HG03439 (cell line): ENCODE data around the gene RAI1.

Source experiments
- ATAC-seq: cut with Tn5 transposase; IDR thresholded peaks from one replicate; pipeline ENCODE4 v1.9.1; 2021; ENCODE audit warnings: mild to moderate bottlenecking, moderate library complexity; ENCODE audit not compliant: unreplicated experiment

The RAI1 gene

DNA sequence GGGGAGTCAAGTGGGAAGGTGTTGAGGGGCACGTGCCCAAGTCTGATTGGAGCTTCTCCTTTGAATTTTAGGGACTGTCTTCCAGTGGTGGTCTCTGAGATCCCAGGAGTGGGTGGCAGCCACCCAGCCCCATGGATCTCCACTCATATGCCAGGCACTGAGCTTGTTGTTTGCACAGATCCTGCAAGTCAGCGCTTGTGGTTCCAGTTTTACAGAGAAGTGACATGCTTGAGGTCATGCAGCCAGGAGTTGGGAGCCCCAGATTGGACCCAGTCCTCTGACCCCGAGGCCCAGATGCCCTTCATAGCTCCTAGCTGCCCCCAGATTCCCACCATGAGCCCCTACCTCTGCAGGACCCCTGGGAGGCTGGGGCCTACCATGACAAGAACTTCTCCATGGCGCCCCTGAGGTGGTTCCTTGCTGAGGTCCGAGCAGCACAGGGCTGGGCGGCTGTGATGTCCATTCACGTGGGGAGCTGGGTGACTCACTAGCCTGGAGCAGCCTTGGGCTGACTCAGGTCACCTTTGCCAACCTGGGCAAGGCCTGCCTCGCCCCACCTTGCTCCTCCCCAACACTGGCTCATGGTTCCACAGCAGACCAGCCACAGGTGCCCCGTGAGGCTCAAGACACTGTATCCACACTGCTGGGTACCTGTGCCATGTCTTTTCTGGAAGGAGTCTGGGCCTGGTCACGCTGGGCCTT, 47.4 kb downstream of the RAI1 start:
- ATAC-seq = no peak

DNA sequence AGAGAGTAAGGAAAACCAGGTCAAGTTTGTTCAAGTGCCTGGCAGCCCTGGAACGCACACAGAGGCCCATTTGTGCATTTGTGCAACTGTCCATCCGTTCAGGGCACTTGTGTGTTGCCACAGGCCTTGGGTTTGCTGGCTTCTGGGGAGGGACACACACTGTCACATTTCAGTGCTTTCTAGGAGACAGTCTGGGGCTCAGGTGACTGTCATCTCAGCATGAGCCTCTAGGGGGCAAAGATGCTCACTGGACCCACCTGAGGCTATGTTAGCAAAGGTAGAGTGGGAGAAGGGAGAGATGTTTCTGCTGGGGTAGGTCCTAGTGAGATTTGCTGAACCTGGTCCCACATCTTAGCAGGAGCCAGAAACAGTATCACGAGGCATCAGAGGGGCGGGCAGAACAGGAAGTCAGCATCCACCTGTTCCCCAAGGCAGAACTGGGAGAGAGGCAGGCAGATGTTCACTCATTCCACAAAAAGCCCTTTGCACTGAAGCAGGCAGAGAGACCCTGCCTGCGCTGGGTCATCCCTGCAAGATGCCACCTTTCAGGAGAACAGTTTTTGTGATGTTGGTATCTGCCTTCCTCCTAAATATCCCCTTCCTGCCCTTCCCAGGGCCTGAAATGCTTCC, 48.5 kb downstream of the RAI1 start:
- no peak for ATAC-seq

DNA sequence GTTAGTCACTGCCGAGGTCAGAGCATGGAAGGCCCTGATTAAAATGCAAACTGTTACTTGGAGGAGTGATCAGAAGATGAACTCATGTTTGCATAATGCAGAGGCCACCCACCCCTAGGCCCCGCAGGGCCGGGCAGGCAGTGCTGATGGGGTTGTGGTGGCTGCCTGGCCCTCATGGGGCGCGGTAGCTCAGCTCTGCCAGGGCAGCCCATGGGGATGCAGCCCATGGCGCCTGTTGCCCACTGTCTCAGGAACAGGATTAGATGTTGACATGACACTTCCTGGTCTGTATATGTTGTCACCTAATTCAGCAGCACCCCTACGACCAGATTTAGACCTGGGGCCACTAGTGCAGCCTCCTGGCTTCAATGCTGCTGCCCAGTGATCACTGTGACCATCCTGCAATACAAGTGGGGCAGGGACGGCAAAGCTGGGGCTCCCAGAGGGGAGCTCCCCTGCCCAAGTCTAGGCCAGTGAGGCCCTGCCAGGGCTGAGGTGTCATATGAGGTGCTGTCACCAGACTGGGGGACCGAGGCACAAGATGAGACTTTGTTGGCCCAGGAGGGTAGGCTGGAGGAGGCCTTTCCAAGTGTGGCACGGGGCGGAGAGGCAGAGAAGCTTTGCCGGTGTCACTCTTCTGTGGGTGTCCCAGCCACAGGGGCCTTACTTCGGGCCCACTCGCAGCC, 49.1 kb downstream of the RAI1 start:
- no peak for ATAC-seq

DNA sequence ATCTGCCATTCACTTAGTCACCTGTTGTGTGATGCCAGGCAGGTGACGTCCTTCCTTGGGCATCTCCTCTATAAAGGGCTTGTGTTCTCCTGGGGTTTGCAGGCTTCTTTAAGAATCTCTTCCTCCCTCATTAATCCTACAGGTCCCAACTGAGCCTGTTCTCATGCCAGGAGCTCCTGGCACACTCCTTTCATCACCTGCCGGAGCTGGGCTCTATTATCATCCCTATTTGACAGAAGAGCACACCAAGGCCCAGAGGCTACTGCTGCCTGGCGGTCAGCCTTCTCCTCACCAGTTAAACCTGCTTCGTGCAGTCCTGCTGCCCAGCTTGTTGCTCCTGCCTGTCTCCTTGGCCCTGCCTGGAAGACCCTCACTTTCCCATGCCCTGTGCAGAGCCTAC, 51.2 kb downstream of the RAI1 start:
- ATAC-seq = no peak

DNA sequence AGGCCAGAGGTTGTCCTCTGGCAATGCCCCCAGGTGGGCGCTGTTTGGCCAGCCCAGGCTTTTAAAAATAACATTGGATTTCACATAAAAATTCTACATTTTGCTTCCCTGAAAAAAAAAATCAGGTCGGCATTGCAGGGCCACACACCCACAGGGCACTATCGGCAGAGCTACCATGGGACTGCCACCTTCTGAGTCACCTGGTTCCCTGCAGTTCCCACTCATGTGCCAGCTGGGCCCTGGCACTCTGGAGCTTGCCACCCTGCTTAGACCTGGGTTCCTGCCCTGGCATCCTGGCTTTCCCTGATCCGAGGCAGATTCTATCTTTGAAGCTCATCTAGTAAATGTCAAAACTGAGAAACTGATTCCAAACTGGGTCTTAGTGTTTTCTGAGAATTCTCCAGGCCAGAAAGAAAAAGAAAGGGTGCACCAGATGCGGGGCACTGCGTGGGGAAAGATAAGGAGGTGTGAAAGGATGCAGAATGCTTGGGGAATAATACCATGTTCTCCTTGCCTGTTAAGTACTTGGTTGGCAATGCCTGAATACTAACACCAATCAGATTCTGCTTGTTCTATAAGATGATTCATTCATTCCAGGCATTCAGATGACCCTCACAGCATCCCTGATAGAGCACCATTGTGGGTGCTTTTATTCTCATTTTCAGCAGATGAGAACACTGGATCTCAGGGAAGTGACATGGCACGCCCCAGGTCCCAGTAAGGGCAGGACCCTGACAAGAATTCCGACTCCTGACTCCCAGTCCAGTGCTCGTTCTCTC, 51.8 kb downstream of the RAI1 start:
- ATAC-seq = no peak

DNA sequence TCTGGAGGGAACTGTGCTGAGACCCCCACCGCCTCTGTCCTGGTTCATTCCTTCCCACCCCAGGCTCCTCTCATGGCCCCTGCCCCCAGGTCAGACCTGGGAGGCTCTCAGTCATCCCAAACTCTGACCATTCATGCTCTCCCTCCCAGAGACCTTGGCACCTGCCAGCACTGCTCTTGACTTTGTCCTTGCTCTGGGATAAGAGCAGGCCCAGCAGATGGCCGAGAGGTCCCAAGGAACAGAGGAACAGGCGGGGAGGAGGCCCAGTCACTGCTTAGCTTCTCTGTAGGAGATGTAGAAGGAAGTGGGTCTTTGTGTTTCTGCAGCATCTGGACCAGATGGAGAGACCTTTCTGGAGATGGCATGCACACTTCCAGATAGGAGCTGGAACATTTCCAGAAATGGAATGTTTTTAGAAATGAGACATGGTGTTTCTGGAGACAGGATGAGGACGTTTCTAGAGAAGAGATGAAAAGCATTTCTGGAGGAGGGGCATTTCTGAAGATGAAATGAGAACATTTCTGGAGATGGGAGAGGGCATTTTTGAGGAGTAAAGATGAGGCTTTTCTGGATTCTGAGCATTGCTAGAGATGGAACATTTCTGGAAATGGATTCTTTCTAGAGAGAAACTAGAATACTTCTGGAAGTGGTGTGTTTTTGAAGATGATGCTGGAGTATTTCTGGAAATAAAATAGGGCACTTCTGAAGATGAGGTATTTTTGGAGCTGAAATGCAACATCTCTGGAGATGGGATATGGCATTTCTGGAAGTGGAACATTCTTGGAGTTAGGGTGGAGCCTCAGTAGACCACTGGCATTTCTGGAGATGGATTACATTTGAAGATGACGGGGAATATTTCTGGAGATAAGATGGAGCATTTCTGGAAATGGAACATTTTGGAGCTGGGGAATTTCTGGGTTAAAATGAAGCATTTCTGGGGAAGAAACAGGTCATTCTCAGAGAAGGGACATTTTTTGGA, 55.2 kb downstream of the RAI1 start:
- ATAC-seq = no peak

DNA sequence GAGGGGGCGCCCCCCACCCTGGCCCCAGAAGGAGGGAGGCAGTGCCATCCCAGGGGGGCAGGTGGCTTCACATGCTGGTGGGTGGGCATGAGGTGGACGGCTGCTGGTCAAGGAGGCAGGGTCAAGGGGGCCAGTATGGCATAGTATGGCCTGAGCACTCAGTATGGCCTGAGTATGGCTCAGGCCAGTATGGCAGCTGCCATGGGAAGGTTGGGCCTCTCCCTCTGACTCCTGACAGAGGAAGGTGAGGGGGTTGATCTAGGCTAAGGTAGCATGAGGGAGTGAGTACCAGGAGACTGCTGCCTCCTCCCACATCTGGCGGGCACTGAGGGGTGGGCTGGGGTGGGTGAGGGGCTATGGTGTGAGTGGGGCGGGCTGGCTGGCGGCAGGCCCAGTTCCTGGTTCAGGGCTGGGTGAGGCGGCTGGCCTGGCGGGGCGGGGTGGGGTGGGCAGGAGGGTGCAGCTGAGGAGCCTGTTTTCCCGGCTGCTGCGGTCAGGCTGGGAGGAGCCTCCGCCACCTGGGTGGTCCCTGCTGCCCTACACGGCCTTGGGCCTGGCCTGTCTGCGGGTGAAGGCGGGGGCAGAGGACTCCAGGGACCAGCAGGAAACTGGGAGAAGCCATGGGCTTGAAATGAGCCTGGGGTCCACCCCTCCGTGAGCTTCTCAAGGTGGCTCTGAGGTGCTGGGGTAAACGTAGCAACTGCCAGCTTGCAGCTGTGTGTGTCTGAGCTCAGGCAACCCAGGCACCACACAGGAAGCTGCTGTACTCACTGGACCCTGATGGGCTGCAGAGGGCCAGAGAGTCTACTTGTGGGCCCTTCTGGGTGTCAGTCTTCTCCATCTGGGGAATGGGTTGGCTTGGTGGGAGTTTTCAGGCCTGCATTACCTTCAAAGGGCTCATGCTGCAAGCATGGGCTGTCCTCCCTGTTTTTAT, 57.0 kb downstream of the RAI1 start:
- no peak for ATAC-seq

DNA sequence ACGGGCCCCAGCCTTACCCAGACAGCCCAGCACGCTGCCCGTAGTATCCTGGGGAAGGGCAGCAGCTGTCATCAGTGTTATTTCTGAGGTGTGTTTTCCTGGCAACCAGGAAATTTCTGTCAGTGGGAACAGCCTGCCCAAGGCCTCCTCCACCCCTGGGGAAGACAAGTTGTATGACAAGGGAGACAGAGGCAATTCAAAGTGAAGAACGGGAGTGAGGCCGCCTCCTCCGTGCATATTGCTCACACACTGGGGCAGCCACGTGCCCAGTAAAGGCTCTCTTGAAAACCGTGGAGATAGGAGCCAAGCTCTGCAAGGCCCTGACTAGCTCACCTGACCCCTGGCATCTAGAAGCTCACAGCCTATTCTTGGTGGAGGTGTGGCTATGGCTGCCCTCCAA, 57.6 kb downstream of the RAI1 start:
- ATAC-seq = no peak

DNA sequence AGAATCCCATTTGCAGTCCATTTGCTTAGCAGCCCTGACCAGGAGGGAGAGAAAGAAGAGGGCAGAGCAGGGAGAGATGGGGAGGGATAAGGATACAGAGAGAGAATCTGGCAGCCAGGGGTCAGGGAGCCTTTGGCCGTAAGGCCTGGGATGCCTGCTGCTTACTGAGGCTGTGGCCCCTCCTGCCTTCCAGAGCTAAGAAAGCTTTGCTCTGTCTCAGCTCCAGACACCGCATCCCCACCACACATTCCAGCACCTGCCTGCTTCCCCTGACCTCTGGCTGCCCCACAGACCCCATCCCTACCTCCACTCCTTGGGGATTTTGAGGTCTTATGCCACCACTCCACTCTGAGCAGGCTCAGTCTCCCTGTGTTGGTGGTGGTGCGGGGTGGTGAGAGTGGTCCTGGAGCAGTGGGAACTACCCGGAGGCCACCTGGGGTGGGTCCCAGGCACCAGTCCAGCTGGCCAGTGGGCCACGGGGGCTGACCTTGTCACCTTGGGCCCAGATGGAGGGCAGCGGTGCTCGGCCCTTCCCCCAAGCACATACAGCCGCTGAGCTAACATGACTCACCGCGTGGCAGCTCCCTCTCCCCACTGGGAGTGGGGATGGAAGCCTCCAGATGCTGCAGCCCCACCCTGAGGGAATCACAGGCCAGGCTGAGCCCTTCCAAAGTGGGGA, 58.3 kb downstream of the RAI1 start:
- no peak for ATAC-seq

DNA sequence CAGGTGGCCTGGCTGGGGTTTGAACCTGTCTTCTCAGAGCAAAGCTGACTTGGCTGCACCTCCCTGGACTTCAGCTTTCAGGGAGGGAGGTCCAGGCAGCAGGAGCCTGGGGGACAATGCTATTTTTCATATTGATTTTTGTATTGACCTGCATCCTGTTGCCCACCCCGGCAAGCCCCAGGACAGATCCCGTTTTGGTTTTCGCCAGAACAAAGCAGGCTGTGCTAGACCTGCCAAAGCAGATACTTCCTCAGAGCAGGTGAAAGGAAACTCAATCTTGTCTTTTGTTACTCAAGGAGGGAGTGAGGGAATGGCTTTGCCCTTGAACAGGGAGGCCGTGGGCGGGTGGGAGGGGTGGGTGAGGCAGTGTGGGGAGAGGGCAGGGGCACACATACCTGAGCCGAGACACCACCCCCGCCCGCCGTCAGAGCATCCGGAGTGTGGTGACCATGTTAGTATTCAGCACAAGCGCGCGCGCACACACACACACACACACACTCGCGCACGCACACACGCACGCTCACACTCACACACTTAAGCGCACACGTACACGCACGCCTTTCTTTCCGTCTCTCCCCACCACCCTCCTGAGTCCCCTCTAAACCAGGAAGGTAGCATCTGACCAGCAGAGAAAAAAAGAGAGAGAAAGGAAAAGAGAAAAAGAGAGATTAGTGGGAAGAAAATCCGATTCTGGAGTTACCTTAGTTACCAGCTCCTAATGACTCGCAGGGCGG, 59.5 kb downstream of the RAI1 start:
- no peak for ATAC-seq

DNA sequence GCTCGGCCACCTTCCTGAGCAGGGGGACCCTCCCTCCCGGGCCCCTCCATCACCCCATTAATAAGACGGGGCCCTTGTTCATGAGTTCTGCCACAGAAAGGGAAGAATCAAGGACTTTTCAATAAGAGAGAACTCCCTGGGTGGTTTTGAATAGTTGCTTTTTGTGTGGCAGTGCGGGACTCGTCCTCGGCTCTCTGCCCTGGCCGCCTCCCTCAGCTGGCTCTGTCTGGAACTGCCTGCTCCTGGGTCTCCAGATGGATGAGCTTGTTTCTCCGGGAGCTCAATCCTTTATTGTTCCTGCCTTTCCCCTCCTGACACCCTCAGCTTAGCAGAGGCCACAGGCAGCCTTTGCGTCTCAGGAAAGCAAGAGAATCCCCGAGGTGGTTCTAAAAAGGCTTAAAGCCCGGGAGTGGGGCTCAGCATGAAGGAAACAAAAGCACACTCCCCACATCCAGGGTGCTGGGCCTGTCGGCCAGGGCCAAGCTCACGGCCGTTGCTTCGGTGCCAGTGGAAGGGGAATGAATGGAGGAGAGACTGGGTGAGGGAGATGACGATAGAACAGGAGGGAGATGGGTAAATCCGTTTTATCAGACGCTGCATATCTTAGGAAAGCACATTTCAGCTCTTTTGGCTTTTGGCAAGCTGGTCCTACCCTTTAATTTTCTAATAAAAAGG, 60.2 kb downstream of the RAI1 start:
- no peak for ATAC-seq

DNA sequence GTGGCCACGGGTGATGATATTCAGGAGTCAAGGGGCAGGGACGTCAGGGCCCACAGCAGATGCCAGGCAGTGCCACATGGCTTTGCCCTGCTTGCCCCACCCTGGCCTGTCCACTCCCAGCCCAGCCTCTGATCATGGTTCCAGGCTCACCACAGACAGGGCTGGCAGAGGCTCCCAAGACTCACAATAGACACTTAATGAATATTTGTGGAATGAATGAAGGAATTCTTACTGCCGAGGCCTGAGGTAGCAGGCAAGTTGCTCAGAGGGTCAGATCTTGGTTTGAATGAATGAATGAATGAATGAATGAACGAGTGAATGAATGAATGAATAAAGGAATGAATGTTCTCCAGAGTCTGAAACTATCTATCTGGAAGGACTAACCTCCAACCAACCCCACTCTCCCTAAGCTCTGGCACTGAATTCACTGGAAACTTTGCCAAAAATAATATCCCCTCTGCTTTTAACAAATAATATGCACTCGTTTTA, 60.9 kb downstream of the RAI1 start:
- ATAC-seq = no peak

DNA sequence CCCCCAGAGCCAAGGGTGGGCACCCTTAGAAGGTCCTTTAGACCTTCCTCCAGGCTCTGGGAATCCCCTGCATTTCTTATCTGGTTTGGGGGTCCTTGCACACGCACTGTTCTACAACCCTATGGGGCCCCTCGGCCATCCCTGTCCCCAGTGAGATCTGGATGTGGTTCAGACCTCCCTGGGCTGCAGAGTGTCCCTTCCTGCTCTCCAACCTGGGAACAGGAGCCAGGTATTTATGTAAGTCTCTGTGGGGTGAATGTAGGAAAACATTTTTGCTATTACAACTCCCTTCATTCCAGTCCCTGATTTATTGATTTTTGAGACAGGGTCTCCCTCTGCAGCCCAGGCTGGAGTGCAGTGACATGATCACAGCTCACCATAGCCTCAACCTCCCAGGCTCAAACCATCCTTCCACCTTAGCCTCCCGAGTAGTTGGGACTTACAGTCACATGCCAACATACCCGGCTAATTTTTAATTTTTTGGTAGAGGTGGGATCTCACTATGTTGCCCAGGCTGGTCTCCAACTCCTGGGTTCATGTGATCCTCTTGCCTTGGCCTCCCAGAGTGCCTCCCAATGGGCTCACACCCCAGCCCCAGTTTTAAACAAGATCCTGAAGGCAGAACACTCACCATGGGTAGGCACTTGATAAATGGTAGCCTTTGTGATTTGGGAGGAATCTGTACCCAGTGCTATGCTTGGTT, 61.6 kb downstream of the RAI1 start:
- no peak for ATAC-seq

DNA sequence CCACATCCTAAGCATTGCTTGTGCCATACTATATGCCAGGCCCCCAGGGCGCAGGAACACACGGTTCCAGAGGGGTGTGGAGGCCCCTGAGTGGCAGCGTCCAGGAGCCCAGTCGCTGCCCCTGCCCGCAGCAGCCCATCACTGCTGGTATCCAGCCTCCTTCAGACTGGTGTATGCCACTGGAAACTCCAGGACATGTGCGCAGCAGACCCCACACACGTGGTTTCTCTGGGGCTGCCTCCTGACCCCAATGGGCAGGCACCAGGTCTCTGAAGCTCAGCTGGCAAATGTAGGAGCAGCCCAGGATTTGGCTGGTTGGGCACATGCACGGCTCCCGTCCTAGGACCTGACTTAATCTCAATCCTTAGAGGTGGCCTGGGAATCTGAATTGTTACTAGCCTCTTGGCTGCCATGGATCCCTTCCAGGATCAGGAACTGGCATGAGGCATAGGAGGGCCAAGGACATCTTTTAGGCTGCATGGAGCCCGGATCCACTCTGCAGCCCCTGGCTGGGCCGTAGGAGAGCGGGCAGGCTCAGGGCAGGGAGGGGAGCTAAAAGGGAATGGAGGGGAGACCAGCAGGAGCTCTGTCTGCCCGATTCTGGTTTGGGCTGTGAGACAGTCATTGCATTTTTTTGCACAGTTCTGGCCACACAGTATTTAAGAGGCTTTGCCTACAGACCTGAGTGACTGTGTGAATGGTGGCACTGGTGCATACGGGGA, 62.3 kb downstream of the RAI1 start:
- no peak for ATAC-seq

DNA sequence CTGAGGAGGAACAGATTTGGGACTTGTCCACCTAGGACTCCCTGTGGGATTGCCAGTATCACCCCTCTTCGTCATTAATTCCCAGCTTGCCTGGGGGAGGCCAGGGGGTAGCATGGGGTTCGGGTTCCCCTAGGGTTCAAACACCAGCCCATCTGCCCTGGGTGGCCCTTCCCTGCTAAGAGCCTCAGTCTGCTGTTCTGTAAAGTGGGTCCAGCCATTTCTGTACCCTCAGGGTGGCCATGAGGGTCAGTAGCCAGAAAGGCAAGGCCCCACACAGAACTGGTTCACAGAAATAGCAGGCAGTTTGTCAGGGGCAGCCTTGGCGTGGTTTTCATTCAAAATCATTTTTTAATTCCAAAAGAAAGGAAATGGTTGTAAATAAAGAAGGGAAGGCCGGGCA, 62.9 kb downstream of the RAI1 start:
- no peak for ATAC-seq
